ENCODE measurements around the gene LRFN4.

DNA sequence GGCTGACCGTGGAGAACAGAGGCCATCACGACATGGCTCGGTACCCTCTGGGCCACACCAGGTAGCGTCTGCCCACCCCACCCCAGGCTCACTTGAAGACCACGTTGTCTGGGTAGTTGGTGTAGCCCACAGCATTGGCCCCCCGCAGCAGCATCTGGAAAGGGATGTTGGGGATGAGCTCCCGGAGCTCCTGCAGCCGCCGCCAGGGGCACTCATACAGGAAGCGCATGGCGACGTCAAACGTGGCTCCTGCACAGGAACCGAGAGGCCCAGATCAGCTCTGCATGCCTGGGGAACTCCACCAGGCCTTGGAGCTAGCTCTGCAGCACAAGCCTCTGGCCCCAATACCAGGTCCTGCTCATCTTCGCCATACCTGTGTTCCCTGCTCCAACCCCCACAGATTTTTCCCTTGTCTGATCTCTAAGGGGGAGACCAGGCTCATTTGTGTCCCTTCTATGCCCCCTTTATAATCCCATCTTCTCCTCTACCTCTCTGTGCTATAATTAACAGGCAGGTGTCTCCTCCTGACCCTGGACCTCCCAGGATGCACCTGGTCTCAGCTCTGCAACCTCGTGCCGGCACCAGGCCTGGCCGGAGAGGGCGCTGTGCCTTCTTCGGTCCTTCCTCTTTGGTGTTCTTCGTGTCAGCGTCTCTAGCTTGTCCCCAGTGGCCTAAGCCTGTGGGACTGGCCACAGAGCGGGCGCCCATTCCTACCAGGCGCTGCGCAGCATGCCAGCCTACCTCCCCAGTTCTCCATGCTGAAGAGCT is 5.0 kb upstream of the LRFN4 start:
- TF ChIP-seq YY1 (IDR thresholded peaks at IDR 0.05; ENCODE audit: insufficient read depth, insufficient read length) (no peak), SUZ12 (IDR thresholded peaks at IDR 0.05; ENCODE audit: extremely low read depth, insufficient read depth, insufficient read length) (no peak)
